HUES64 (cell line): ENCODE results near the gene ASXL2. TPM values are rescaled to one million over a fixed set of nuclear protein-coding genes. Genes with fewer than 3 reads are reported as not detected.
A peak's percentile ranks its signal among the peaks of the same experiment; 100 is the strongest.
"Not testable (repeated sequence)": the region's sequence is repeated elsewhere in the genome, so short reads cannot be mapped to it uniquely, and the experiment has no call there.

Experiments
- H3K27ac ChIP-seq: 2 replicates; pipeline ENCODE4 v1.7.0; 2013; ENCODE audit warnings: low read depth, low read length, inconsistent platforms
- H3K27me3 ChIP-seq: 2 replicates; pipeline ENCODE4 v1.6.1; 2013; ENCODE audit warnings: mild to moderate bottlenecking, low read length; ENCODE audit not compliant: insufficient read depth
- H3K36me3 ChIP-seq: 2 replicates; pipeline ENCODE4 v1.6.1; 2013; ENCODE audit warnings: mild to moderate bottlenecking, low read length; ENCODE audit not compliant: insufficient read depth
- H3K4me1 ChIP-seq: 2 replicates; pipeline ENCODE4 v1.6.1; 2013; ENCODE audit warnings: mild to moderate bottlenecking, low read length, moderate library complexity; ENCODE audit not compliant: insufficient read depth
- H3K4me3 ChIP-seq: 2 replicates; pipeline ENCODE4 v1.5.1; 2013; ENCODE audit warnings: mild to moderate bottlenecking, low read length, moderate library complexity
- H3K9ac ChIP-seq: 2 replicates; pipeline ENCODE4 v1.6.1; 2013; ENCODE audit warnings: mild to moderate bottlenecking, low read depth, low read length
- H3K9me3 ChIP-seq: 2 replicates; pipeline ENCODE4 v1.6.1; 2013; ENCODE audit warnings: low read depth, low read length; ENCODE audit not compliant: insufficient read depth
- WGBS: fragments of 150-250, 120-280 bp; methylation state at CpG from one replicate; pipeline ENCODE4 v1.1.7; 2013; ENCODE audit warnings: missing lambda C conversion rate; 5-methylcytosine and 5-hydroxymethylcytosine counted together
- polyA plus RNA-seq, 2 experiments: library from polyadenylated mRNA; stranded (reverse); fragments of 50-300 nt; gene quantifications; one replicate each; pipeline ENCODE4 v1.2.3, GENCODE V29; 2013

ASXL2 gene
- 13.3 TPM for polyA plus RNA-seq (2013, experiment 1 of 2)
- 13.8 TPM for polyA plus RNA-seq (2013, experiment 2 of 2)

DNA sequence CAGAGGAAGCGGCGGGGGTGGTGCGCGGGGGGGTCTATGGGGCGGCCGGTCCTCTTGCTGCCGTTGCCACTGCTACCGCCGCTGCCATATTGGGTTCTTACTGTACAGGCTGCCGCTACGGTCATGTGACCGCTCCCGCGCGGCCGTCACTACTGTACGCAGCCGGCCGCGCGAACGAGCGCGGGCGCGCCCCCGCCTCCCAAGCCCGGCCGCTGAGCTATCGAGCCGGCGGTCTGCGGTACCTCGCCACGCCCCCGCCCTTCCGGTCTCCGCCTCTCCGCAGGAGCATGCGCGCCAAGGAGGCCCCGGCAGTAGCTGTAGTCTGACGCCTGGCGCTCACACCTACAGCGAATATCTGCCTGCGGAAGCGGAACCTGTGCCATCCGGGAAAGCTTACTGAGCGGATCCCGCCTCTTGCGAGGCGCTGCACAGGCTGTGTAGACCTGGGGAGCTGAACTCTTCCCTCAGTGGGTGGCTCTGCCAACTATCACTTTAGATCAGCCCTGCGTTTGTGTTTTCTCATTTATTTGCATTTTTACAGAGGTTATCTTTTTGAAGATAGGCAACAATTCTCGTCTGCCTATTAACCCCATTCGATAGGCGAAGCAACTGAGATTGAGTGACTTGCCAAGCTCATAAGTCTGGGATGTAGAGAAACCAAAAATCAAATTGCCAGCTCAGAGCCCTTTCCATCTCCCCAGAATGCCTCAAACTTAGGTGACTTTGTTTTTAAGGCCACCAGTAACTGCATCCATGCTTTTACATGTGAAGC is at the start of gene ASXL2:
TSS of gene ASXL2 (minus strand) at position 127 of the 772 bp plus-strand sequence. CDS start 265 bp downstream, outside the sequence.
- peaks cover 11% of the 10 kb centered on the region for H3K36me3 ChIP-seq
- H3K27me3 ChIP-seq = no peaks in the 10 kb centered on the region
- peaks cover 4% of the 10 kb centered on the region; the same call in 1 of the 2 replicates for H3K4me1 ChIP-seq
- peak within 1 kb of the TSS; percentile 98 for H3K4me3 ChIP-seq
- H3K9ac ChIP-seq = peak within 1 kb of the TSS; percentile 95
- peak within 1 kb of the TSS; percentile 92 for H3K27ac ChIP-seq
- no peaks in the 10 kb centered on the region for H3K9me3 ChIP-seq
- WGBS = 4% methylated on average over 56 of the region's 56 CpGs

DNA sequence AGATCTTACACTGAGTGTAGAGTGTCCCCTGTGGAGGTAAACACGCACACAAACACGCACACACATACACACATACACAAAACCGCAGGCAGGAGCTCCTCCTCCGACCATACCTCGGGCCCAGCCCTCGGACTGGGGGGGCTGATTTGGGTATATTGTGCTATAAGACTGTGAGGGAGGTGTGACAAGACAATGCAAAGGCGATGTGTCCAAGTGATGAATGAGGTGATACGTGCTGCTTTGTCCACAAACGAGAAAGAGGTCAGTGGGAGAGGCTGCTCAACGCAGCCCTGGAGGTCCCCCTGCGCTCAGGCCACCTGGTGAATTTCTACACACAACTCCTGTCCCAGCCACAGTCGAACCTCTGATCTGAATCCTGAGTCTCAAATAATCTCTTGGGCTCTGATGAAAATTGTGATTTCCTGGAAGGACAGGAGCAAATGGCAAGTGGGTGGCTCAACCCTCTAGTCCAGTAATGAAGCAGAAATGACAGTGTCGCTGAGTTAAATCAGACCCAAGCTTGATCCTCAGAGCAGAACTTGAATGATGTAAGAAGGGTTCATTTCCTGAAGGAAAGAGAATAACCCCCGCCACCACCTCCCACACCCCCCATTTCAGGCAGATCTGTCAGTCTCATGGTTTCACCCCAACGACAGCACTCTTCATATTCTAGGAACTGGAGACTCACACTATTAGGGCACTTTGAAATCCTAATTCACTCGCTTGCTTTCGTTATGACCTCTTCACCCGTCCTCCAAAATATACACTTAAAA is 48.9 kb upstream of the ASXL2 start:
- Histone ChIP-seq H3K9ac (no peak overlapping the region), H3K27ac (no peak overlapping the region), H3K4me3 (no peak overlapping the region), H3K27me3 (no peaks in the 10 kb centered on the region), H3K4me1 (no peaks in the 10 kb centered on the region), H3K9me3 (no peaks in the 10 kb centered on the region), H3K36me3 (peaks cover 34% of the 10 kb centered on the region)
- 89% methylated on average over 18 of the region's 18 CpGs for WGBS

DNA sequence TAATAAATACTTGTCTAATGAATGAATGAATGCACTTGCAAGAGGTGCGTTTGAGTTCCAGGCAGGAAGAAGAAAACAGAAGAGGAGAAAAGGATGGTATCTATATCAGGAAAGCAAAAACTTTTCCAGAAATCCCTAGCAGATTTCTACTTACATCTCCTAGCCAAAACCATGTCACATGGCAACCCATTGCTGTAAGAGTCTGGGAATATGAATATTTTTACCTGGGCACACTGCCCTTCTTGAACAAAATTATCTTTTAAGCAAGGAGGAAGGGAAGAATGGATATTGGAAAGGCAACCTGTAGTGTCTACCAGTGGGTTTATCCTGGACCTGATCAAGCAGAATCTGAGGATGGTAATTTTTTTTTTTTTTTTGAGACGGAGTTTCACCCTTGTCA is 44.2 kb upstream of the ASXL2 start:
- Histone ChIP-seq H3K4me3 (no peak overlapping the region), H3K9ac (no peak overlapping the region), H3K9me3 (no peaks in the 10 kb centered on the region), H3K4me1 (no peaks in the 10 kb centered on the region), H3K36me3 (peaks cover 10% of the 10 kb centered on the region; the same call in 1 of the 2 replicates), H3K27ac (no peak overlapping the region), H3K27me3 (no peaks in the 10 kb centered on the region)
- 87% methylated on average over 2 of the region's 2 CpGs for WGBS

DNA sequence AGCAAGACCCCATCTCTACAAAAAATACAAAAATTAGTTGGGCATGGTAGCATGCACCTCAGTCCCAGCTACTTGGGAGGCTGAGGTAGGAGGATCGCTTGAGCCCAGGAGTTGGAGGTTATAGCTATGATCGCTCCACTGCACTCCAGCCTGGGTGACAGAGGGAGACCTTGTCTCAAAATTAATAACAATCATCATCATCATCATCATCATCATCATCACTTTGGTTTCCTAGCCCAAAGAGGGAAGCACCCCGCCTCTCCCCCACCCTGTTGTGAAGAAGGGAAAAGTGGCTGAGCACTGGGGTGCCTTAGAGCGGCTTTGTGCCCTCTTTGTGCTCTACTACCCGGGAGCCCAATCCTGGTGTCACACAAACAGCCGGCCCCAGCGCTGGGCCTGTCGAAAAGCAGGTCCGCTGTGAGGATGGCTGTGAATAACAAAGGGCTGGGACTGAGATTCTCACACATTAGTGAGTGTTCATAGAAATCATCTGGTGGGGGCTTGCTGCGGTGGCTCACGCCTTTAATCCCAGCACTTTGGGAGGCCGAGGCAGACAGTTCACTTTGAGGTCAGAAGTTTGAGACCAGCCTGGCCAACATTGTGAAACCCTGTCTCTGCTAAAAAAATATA is 42.6 kb upstream of the ASXL2 start:
- Histone ChIP-seq H3K4me3 (no peak overlapping the region), H3K9me3 (no peaks in the 10 kb centered on the region), H3K9ac (no peak overlapping the region), H3K27ac (no peak overlapping the region), H3K36me3 (no peaks in the 10 kb centered on the region), H3K4me1 (no peaks in the 10 kb centered on the region), H3K27me3 (no peaks in the 10 kb centered on the region)
- WGBS = 59% methylated on average over 12 of the region's 12 CpGs

DNA sequence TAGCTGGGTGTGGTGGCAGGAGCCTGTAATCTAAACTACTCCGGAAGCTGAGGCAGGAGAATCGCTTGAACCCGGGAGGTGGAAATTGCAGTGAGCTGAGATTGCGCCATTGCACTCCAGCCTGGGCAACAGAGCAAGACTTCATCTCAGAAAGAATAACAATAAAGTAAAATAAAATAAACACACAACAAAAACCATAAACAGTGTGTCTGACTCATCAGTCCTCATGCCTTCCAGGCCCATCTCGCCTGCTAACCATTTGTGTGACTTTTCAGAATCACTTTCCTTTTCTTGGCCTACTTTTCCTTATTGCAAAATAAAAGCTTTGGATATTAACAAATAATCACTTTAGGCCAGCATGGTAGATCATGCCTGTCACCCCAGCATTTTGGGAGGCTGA is 42.0 kb upstream of the ASXL2 start:
- Histone ChIP-seq H3K27ac (no peak overlapping the region), H3K4me3 (no peak overlapping the region), H3K4me1 (no peaks in the 10 kb centered on the region), H3K36me3 (no peaks in the 10 kb centered on the region), H3K9me3 (no peaks in the 10 kb centered on the region), H3K9ac (no peak overlapping the region), H3K27me3 (no peaks in the 10 kb centered on the region)
- 94% methylated on average over 5 of the region's 5 CpGs for WGBS

DNA sequence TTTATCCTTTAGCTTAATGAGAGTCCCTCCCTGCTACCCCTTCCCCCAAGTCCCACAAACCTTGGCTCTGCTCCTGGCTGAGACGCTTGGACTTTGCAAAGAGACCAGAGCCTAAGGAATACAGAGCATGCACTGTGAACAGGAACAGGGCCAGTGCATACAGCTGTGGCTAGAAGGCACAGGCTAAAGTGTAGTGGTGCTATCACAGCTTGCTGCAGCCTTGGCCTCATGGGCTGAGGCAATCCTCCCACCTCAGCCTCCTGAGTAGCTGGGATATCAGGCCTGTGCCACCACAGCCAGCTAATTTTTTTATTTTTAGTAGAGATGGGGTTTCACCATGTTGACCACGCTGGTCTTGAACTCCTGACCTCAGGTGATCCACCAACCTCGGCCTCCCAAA is 39.5 kb upstream of the ASXL2 start:
- peaks cover 11% of the 10 kb centered on the region for H3K4me1 ChIP-seq
- H3K27me3 ChIP-seq = no peaks in the 10 kb centered on the region
- H3K4me3 ChIP-seq = no peak overlapping the region
- H3K9me3 ChIP-seq = no peaks in the 10 kb centered on the region
- no peak overlapping the region for H3K9ac ChIP-seq
- H3K36me3 ChIP-seq = no peaks in the 10 kb centered on the region
- WGBS = 96% methylated on average over 3 of the region's 3 CpGs
- H3K27ac ChIP-seq = no peak overlapping the region

DNA sequence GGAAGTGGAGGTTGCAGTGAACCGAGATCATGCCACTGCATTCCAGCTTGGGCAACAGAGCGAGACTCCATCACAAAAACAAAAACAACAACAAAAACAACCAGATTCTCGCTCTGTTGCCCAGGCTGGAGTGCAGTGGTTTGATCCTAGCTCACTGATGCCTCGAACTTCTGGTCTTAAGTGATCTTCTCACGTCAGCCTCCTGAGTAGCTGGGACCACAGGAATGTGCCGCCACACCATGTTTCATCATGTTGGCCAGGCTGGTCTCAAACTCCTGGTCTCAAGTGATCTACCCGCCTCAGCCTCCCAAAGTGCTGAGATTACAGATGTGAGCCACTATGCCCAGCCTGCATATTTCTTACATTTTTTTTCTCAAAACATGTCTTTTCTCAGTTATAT is 39.1 kb upstream of the ASXL2 start:
- H3K9ac ChIP-seq, H3K9me3 ChIP-seq, H3K4me3 ChIP-seq, H3K27me3 ChIP-seq, H3K36me3 ChIP-seq, H3K27ac ChIP-seq: not testable (repeated sequence)
- peaks cover 15% of the 10 kb centered on the region for H3K4me1 ChIP-seq
- 93% methylated on average over 7 of the region's 7 CpGs for WGBS

DNA sequence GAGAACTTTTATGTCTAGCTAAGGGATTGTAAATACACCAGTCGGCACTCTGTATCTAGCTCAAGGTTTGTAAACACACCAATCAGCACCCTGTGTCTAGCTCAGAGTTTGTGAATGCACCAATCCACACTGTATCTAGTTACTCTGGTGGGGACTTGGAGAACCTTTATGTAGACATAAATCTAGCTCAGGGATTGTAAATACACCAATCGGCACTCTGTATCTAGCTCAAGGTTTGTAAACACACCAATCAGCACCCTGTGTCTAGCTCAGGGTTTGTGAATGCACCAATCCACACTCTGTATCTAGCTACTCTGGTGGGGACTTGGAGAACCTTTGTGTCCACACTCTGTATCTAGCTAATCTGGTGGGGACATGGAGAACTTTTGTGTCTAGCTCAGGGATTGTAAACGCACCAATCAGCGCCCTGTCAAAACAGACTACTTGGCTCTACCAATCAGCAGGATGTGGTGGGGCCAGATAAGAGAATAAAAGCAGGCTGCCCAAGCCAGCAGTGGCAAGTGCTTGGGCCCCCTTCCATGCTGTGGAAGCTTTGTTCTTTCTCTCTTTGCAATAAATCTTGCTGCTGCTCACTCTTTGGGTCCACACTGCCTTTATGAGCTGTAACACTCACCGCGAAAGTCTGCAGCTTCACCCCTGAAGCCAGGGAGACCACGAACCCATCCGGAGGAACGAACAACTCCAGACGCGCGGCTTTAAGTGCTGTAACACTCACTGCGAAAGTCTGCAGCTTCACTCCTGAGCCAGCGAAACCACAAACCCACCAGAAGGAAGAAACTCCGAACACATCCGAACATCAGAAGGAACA is 37.9 kb upstream of the ASXL2 start:
- WGBS = 95% methylated on average over 15 of the region's 16 CpGs
- H3K4me3 ChIP-seq, H3K36me3 ChIP-seq, H3K9ac ChIP-seq, H3K9me3 ChIP-seq, H3K27ac ChIP-seq, H3K27me3 ChIP-seq: not testable (repeated sequence)
- peaks cover 17% of the 10 kb centered on the region for H3K4me1 ChIP-seq

DNA sequence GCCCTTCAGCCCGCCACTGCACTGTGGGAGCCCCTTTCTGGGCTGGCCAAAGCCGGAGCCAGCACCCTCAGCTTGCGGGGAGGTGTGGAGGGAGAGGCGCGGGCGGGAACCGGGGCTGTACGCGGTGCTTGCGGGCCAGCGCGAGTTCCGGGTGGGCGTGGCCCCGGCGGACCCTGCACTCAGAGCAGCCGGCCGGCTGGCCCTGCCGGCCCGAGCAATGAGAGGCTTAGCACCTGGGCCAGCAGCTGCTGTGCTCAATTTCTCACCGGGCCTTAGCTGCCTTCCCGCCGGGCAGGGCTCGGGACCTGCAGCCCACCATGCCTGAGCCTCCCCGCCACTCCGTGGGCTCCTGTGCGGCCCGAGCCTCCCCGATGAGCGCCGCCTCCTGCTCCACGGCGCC is 37.1 kb upstream of the ASXL2 start:
- H3K9me3 ChIP-seq, H3K36me3 ChIP-seq, H3K4me3 ChIP-seq, H3K27ac ChIP-seq, H3K27me3 ChIP-seq, H3K9ac ChIP-seq: not testable (repeated sequence)
- WGBS = 88% methylated on average over 33 of the region's 33 CpGs
- peaks cover 17% of the 10 kb centered on the region for H3K4me1 ChIP-seq

DNA sequence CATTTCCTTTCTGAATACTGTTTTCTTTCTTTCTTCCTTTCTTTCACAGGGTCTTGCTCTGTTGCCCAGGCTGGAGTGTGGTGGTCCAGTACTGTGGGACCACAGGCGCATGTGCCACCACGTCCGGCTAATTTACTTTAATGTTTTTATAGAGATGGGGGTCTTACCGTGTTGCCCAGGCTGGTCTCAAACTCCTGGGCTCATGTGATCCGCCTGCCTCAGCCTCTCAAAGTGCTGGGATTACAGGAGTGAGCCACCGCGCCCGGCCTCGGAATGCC is 35.3 kb upstream of the ASXL2 start:
- H3K4me3 ChIP-seq = peak overlapping the region; percentile 41; the same call in 1 of the 2 replicates
- peak overlapping the region; percentile 37; the same call in 1 of the 2 replicates for H3K9ac ChIP-seq
- peak overlapping the region; percentile 85; the same call in 1 of the 2 replicates for H3K27ac ChIP-seq
- not testable (repeated sequence) for H3K9me3 ChIP-seq, H3K27me3 ChIP-seq, H3K36me3 ChIP-seq
- peaks cover 17% of the 10 kb centered on the region for H3K4me1 ChIP-seq
- 53% methylated on average over 9 of the region's 9 CpGs for WGBS
